DMS79 (cell line): ENCODE results near the gene ADCY9.
A peak's percentile ranks its signal among the peaks of the same experiment; 100 is the strongest.
"Not testable (repeated sequence)": the region's sequence is repeated elsewhere in the genome, so short reads cannot be mapped to it uniquely, and the experiment has no call there.

ENCODE experiments used
- DNase-seq: peaks from one replicate; lab custom pipeline; 2025; lab: John Stamatoyannopoulos, UW

The ADCY9 gene

GRCh38 chr16:4116325-4117249, at the start of gene ADCY9:
Gene ADCY9 (minus strand): TSS chr16:4116442. CDS start chr16:4115442, 1,000 bp downstream.
- peak; percentile 16 for DNase-seq

DNA sequence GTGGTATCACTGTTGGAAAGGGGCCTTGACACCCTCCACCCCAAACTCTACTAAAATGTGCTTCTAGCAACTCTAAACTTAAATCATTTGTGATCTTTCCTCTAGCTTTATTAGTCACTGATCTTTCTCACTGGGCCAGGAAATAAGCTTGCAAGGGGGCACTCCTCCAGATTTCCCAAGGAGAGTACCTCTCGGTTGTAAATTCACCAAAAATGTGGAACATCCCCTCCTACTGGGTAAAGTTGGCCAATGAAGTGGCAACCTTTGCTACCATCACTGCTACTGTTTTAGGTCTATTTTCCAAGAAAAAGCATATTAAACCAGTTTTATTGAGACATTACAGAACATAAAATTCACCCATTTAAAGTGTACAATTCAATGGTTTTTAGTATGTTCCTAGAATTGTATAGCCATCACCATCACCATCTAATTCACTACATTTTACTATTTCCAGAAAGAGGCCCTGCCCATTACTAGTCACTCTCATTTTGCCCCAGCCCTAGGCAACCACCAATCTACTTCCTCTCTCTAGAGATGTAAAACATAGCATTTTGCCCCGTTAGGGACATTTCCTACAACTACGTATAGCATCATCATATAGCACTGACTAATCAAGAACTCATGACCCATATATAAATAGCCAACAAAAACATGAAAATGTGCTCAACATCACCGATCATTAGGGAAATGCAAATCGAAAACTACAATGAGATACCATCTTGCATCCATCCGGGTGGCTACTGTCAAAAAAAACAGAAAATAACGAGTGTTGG, 44.6 kb upstream of the ADCY9 start:
- no peak for DNase-seq

DNA sequence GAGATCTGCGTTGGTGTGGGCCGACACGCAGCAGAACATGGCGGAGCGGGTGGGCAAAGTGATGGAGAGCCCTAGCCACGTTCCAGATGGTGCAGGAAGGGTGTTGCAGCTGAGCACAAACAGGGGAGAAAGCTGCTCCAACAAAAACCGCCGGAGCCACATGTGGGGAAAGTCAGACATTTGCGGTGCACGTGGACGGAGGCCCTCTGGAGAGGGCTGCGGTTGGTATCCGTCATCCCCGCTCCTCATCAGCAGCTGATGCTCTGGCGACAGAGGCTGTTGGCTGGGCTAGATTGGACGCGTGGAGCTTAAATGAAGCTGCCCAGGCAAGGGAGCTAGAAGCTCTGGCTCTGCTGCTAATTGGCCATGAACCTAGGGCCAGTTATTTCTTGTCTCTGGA, 43.5 kb upstream of the ADCY9 start:
- no peak for DNase-seq

DNA sequence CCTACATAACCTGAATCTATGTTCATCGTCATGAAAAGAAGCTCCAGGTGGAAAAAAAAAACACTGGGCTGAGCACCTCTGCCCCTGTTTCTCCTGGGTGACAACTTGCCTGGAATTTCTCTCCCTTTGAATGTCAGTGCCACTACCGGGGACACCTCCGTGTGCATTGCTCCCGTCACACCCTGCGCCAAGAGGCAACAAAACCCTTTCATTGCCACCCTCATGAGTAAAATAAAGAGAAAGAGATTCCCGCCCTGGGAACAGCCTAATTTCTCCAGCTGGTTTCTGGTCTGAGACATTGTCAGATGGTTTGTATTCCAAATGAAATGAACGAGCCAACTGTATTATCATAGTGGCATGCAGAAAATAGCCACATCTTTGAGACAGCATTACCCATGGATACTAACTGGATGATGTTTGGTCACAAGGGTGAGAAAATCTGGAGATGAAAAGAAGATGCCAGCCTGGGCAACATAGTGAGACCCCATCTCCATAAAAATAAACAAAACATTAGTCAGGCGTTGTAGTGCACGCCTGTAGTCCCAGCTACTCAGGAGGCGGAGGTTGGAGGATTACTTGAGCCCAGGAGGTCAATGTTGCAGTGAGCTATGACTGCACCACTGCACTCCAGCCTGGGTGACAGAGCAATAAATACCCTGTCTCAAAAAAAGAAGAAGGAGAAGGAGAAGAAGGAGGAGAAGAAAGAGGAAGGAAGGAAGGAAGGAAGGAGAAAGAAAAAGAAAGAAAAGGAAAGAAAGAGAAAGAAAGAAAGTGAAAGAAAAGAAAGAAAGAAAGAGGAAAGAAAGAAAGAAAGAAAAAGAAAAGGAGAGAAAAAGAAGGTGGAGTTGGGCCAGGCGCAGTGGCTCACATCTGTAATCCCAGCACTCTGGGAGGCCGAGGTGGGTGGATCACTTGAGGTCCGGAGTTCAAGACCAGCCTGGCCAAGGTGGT, 42.2 kb upstream of the ADCY9 start:
- no peak for DNase-seq

DNA sequence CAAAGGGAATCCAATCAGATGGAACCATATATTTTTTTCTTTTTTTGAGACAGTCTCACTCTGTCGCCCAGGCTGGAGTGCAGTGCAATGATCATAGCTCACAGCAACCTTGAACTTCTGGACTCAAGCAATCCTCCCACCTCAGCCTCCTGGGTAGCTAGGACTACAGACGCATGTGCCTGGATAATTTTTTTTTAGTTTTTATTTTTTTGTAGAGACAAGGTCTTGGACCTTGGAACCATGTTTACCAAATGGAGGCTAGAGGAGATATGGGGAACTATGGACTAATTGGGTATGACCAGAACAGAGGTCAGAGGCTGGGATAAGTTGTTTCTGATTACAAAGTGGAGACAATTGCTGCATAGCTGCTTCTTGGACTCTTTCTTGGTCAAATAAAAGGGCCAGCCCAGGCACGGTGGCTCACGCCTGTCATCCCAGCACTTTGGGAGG, 41.2 kb upstream of the ADCY9 start:
- no peak for DNase-seq

- DNase-seq, result not testable (repeated sequence)
Measured at GRCh38 chr16:4156503-4156902, 40.3 kb upstream of the ADCY9 start.

DNA sequence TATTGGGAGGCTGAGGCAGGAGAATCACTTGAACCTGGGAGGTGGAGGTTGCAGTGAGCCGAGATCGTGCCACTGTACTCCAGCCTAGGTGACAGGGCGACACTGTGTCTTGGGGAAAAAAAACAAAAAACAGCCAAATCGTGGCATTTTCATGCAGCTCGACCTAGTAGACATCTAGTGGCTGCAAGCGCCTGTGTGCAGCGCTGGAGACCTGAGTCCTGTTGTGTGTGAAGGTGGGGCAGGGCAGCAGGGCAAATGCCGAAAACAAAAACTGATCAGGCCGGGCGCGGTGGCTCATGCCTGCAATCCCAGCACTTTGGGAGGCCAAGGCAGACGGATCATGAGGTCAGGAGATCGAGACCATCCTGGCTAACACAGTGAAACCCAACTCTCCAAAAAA, 37.1 kb upstream of the ADCY9 start:
- not testable (repeated sequence) for DNase-seq

GRCh38 chr16:4152267-4152666, 36.0 kb upstream of the ADCY9 start:
- no peak for DNase-seq

DNA sequence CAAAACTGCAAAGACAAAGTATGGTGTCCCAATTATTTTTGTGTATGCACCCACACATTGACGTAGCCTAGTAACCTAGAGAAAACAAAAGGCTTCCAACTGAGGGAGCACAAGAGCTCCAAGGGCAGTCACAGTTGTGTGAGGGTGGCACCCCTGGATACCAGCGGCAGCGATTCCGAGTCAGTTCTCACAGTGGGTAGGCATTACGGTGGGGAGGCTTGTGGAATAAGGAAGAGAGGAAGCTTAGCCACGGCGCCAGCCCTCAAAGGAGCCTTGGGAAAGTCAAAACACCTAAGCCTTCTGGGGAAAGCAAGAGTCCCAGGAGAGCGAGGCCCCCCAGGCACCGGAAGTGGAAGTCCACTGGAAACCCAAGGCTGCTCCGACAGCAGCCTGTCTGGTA, 31.0 kb upstream of the ADCY9 start:
- no peak for DNase-seq

- DNase-seq, result no peak
Measured at GRCh38 chr16:4142268-4142667, 26.0 kb upstream of the ADCY9 start.

- no peak for DNase-seq
Measured at GRCh38 chr16:4141604-4142003, 25.4 kb upstream of the ADCY9 start.

- peak; percentile 17 for DNase-seq
Measured at GRCh38 chr16:4140652-4141051, 24.4 kb upstream of the ADCY9 start.

DNA sequence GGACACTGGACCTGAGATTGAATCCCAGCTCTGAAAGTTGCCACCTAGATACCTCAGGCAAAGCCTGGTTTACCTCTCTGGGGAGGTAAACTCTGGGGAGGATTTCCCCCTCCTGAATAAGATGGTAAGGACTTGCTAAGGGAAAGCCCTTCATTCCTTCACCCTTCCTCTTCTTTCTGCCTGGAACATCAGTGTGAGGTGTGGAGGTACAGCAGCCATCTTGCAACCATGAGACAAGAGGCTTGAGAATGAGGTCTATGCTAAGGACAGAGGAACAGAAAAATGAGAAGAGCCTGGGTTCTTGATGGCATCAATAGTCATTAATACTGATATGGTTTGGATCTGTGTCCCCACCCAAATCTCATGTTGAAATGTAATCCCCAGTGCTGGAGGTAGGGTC, 23.7 kb upstream of the ADCY9 start:
- DNase-seq, result no peak

- no peak for DNase-seq
Measured at GRCh38 chr16:4138713-4139112, 22.5 kb upstream of the ADCY9 start.

DNA sequence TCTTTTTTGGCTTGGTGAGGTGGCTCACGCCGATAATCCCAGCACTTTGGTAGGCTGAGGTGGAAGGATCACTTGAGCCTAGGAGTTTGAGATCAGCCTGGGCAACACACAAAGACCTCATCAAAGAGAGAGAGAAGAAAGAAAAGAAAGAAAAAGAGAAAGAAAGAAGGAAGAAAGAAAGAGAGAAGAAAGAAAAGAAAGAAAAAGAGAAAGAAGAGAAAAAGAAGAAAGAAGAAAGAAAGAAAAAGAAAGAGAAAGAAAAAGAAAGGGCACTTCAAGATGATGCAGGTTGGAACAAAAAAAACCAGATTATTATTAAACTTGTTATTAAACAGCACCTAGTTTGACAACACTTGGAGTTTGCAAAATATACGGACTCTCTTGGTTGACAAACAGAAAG, 21.2 kb upstream of the ADCY9 start:
- no peak for DNase-seq

DNA sequence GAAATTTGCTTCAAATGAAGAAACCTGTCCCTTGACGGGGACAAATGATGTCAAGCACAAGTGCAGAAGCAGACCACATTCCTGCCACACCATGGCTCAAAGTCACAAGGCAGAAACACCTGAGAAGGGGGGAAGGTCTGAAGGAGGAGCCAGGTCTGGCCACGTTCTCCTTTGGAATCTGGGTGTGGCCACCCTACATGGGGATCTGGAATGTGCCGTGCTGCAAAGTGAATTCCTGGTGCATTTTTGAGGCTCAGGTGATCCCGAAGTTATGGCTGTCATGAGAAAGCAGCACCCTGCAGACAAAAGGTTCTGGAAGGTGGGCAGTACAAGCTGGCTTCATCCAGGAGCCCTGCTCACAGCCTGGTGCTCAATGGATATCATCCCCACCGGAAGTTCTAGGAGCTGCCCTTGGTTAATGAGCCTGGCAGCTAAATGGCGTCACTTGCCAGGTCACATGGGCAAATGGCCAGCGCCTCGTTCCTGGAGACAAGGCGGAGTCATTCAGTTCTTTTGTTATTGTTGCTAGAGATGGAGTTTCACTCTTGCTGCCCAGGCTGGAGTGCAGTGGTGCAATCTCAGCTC, 20.1 kb upstream of the ADCY9 start:
- no peak for DNase-seq

DNA sequence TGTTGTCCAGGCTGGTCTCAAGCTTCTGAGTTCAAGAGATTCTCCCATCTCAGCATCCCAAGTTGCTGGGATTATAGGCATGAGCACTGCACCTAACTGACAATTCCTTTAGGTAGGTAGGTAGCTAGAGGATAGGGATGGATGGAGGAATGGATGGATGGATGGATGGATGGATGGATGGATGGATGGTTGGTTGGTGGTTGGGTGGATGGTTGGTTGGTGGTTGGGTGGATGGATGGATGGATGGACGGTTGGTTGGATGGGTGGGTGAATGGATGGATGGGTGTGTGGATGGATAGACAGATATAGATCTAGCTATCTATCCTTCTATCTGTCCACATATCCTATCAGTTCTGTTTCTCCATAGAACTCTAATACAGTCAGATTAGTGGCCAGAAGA, 19.3 kb upstream of the ADCY9 start:
- no peak for DNase-seq

DNA sequence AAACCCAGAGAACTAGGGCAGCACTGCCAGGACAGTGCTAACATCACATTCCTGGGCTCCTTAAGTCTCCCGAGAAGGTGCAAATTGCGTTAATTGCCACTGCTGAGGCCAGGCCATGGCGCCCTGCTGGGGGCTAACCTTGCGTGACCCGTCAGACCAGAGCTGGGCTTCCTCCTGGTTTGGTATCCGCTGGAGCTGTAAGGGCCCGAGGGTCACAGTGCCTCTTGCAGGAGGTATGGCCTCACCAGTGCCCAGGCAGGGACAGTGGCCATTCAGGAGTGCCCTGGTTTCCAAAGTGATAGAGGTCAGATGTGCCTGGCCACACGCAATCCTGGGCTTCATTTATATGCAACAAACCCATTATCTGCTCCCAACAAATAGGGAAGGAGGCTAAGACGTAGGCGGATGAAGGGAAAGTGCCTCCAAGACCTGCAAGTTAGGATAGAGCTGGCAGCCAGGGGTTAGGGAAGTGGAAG, 17.7 kb upstream of the ADCY9 start:
- DNase-seq, result no peak

- DNase-seq, result no peak
Measured at GRCh38 chr16:4131621-4132020, 15.4 kb upstream of the ADCY9 start.

DNA sequence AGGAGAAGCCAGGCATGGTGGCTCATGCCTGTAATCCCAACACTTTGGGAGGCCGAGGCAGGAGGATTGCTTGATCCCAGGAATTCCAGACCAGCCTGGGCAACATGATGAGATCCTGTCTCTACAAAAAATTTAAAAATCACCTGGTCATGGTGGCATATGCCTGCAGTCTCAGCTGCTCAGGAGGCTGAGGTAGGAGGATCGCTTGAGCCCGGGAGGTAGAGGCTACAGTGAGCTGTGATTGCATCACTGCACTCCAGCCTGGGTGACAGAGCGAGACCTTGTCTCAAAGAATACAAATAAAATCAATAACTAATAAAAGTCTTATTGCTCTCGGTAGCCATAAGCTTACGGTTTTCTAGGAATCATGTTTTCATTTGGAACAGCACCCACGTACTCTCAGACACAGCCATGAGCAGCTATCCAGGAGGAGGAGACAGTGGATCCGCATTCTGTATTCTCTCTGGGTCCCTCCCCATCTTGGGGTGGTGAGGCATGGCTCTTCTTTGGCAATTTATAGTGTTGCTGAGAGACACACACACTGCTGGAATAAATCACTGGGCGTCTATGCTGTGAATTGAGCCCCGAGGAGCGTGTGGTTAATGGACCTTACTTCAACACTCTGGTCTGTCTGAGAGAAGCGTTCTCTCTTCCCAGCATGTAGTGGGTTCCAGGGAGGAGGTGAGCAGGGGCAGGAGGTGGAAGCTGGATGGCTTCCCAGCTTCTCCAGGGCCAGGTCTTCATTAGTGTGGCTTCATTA, 8.5 kb upstream of the ADCY9 start:
- DNase-seq, result no peak
